Measurements from ENCODE around the gene SV2B.

DNA sequence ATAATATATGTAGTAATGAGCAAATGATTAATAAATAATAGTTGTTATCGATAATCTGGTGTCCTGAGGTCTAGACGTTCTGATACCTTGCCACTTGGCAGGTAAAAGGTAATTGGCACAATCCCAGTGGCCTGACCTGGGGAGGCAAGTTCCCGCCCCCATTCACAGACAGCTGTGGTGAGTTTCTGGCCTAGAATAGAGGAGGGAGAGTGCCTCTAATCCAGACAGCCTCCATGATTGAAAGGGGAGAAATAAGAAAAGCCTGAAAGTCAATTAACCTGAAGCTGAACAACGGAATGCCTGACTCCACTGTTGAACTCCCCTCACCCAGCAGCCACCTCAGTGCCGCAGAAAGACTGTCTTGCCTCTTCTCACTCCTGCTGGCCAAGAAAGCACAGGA is 38.1 kb upstream of the SV2B start:
- TF ChIP-seq SMAD3 (CRISPR knock-in tag; IDR thresholded peaks at IDR 0.05; ENCODE audit: borderline replicate concordance) (no peak), MXD4 (CRISPR knock-in tag; IDR thresholded peaks at IDR 0.05; ENCODE audit: borderline replicate concordance) (no peak), JUN (CRISPR knock-in tag; IDR thresholded peaks at IDR 0.05) (no peak), NR1H2 (CRISPR knock-in tag; IDR thresholded peaks at IDR 0.05) (no peak), NFYB (CRISPR knock-in tag; conservative IDR thresholded peaks at IDR 0.05; ENCODE audit: low read depth) (no peak), NR2C2 (CRISPR knock-in tag; IDR thresholded peaks at IDR 0.05) (no peak), ZNF263 (CRISPR knock-in tag; IDR thresholded peaks at IDR 0.05; ENCODE audit: low read depth) (no peak), ZBTB21 (CRISPR knock-in tag; IDR thresholded peaks at IDR 0.05; ENCODE audit: borderline replicate concordance) (no peak), ZNF671 (CRISPR knock-in tag; IDR thresholded peaks at IDR 0.05) (no peak), ZBTB43 (CRISPR knock-in tag; IDR thresholded peaks at IDR 0.05) (no peak), ATF1 (CRISPR knock-in tag; IDR thresholded peaks at IDR 0.05) (no peak)
- TF ChIP-seq, protein P1, sequence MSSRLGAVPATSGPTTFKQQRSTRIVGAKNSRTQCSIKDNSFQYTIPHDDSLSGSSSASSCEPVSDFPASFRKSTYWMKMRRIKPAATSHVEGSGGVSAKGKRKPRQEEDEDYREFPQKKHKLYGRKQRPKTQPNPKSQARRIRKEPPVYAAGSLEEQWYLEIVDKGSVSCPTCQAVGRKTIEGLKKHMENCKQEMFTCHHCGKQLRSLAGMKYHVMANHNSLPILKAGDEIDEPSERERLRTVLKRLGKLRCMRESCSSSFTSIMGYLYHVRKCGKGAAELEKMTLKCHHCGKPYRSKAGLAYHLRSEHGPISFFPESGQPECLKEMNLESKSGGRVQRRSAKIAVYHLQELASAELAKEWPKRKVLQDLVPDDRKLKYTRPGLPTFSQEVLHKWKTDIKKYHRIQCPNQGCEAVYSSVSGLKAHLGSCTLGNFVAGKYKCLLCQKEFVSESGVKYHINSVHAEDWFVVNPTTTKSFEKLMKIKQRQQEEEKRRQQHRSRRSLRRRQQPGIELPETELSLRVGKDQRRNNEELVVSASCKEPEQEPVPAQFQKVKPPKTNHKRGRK (CRISPR knock-in tag; IDR thresholded peaks at IDR 0.05; ENCODE audit: borderline replicate concordance): no peak
- TF ChIP-seq, protein P2, sequence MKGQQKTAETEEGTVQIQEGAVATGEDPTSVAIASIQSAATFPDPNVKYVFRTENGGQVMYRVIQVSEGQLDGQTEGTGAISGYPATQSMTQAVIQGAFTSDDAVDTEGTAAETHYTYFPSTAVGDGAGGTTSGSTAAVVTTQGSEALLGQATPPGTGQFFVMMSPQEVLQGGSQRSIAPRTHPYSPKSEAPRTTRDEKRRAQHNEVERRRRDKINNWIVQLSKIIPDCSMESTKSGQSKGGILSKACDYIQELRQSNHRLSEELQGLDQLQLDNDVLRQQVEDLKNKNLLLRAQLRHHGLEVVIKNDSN (CRISPR knock-in tag; IDR thresholded peaks at IDR 0.05): no peak
- TF ChIP-seq, protein P3, sequence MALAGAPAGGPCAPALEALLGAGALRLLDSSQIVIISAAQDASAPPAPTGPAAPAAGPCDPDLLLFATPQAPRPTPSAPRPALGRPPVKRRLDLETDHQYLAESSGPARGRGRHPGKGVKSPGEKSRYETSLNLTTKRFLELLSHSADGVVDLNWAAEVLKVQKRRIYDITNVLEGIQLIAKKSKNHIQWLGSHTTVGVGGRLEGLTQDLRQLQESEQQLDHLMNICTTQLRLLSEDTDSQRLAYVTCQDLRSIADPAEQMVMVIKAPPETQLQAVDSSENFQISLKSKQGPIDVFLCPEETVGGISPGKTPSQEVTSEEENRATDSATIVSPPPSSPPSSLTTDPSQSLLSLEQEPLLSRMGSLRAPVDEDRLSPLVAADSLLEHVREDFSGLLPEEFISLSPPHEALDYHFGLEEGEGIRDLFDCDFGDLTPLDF (CRISPR knock-in tag; IDR thresholded peaks at IDR 0.05): no peak

Measured in WTC11 (cell line).